HUES64 (cell line): ENCODE results near the gene CYB5B. TPM values are rescaled to one million over a fixed set of nuclear protein-coding genes. Genes with fewer than 3 reads are reported as not detected.

Experiments
- H3K27ac ChIP-seq: 2 replicates; pipeline ENCODE4 v1.7.0; 2013; ENCODE audit warnings: low read depth, low read length, inconsistent platforms
- H3K27me3 ChIP-seq: 2 replicates; pipeline ENCODE4 v1.6.1; 2013; ENCODE audit warnings: mild to moderate bottlenecking, low read length; ENCODE audit not compliant: insufficient read depth
- H3K36me3 ChIP-seq: 2 replicates; pipeline ENCODE4 v1.6.1; 2013; ENCODE audit warnings: mild to moderate bottlenecking, low read length; ENCODE audit not compliant: insufficient read depth
- H3K4me1 ChIP-seq: 2 replicates; pipeline ENCODE4 v1.6.1; 2013; ENCODE audit warnings: mild to moderate bottlenecking, low read length, moderate library complexity; ENCODE audit not compliant: insufficient read depth
- H3K4me3 ChIP-seq: 2 replicates; pipeline ENCODE4 v1.5.1; 2013; ENCODE audit warnings: mild to moderate bottlenecking, low read length, moderate library complexity
- H3K9ac ChIP-seq: 2 replicates; pipeline ENCODE4 v1.6.1; 2013; ENCODE audit warnings: mild to moderate bottlenecking, low read depth, low read length
- H3K9me3 ChIP-seq: 2 replicates; pipeline ENCODE4 v1.6.1; 2013; ENCODE audit warnings: low read depth, low read length; ENCODE audit not compliant: insufficient read depth
- WGBS: fragments of 150-250, 120-280 bp; methylation state at CpG from one replicate; pipeline ENCODE4 v1.1.7; 2013; ENCODE audit warnings: missing lambda C conversion rate; 5-methylcytosine and 5-hydroxymethylcytosine counted together
- polyA plus RNA-seq, 2 experiments: library from polyadenylated mRNA; stranded (reverse); fragments of 50-300 nt; gene quantifications; one replicate each; pipeline ENCODE4 v1.2.3, GENCODE V29; 2013

The CYB5B gene
- 134 TPM for polyA plus RNA-seq (2013, experiment 1 of 2)
- 130 TPM for polyA plus RNA-seq (2013, experiment 2 of 2)

- peak within 1 kb of the TSS; percentile 80 for H3K9ac ChIP-seq
- peak within 1 kb of the TSS; percentile 7 for H3K27ac ChIP-seq
- no peaks in the 10 kb centered on the region for H3K27me3 ChIP-seq
- H3K4me3 ChIP-seq, result peak within 1 kb of the TSS; percentile 79
- peaks cover 7% of the 10 kb centered on the region for H3K4me1 ChIP-seq
- H3K9me3 ChIP-seq, result peaks cover 4% of the 10 kb centered on the region; the same call in 1 of the 2 replicates
- H3K36me3 ChIP-seq, result peaks cover 25% of the 10 kb centered on the region
- WGBS, result 5% methylated on average over 39 of the region's 40 CpGs
Measured at GRCh38 chr16:69424053-69424934, at the start of gene CYB5B. Gene CYB5B (plus strand): TSS chr16:69424619. CDS start chr16:69424684, 65 bp downstream.

- Histone ChIP-seq H3K27ac (no peak overlapping the region), H3K4me1 (no peaks in the 10 kb centered on the region), H3K36me3 (peaks cover 81% of the 10 kb centered on the region), H3K4me3 (no peak overlapping the region), H3K27me3 (no peaks in the 10 kb centered on the region), H3K9me3 (no peaks in the 10 kb centered on the region), H3K9ac (no peak overlapping the region)
- 95% methylated on average over 9 of the region's 10 CpGs for WGBS
Measured at GRCh38 chr16:69376393-69377059, 47.9 kb upstream of the CYB5B start.

- Histone ChIP-seq H3K27me3 (no peaks in the 10 kb centered on the region), H3K36me3 (peaks cover 82% of the 10 kb centered on the region), H3K9ac (no peak overlapping the region), H3K9me3 (no peaks in the 10 kb centered on the region), H3K4me3 (no peak overlapping the region), H3K27ac (no peak overlapping the region), H3K4me1 (no peaks in the 10 kb centered on the region)
- 93% methylated on average over 1 of the region's 1 CpG for WGBS
Measured at GRCh38 chr16:69378036-69378435, 46.4 kb upstream of the CYB5B start.

- Histone ChIP-seq H3K36me3 (peaks cover 82% of the 10 kb centered on the region), H3K27ac (no peak overlapping the region), H3K27me3 (no peaks in the 10 kb centered on the region), H3K4me1 (no peaks in the 10 kb centered on the region), H3K4me3 (no peak overlapping the region), H3K9ac (no peak overlapping the region), H3K9me3 (no peaks in the 10 kb centered on the region)
- 100% methylated on average over 1 of the region's 1 CpG for WGBS
Measured at GRCh38 chr16:69378760-69379159, 45.7 kb upstream of the CYB5B start.

GRCh38 chr16:69381231-69381630, 43.2 kb upstream of the CYB5B start:
- H3K4me3 ChIP-seq, result no peak overlapping the region
- WGBS, result 97% methylated on average over 2 of the region's 2 CpGs
- H3K9ac ChIP-seq, result no peak overlapping the region
- H3K9me3 ChIP-seq, result no peaks in the 10 kb centered on the region
- peaks cover 6% of the 10 kb centered on the region; the same call in 1 of the 2 replicates for H3K4me1 ChIP-seq
- H3K36me3 ChIP-seq, result peaks cover 71% of the 10 kb centered on the region
- H3K27ac ChIP-seq, result no peak overlapping the region
- no peaks in the 10 kb centered on the region for H3K27me3 ChIP-seq

- Histone ChIP-seq H3K36me3 (peaks cover 71% of the 10 kb centered on the region), H3K4me3 (no peak overlapping the region), H3K27me3 (no peaks in the 10 kb centered on the region), H3K9me3 (no peaks in the 10 kb centered on the region), H3K4me1 (peaks cover 6% of the 10 kb centered on the region; the same call in 1 of the 2 replicates), H3K9ac (no peak overlapping the region), H3K27ac (no peak overlapping the region)
- 100% methylated on average over 2 of the region's 2 CpGs for WGBS
Measured at GRCh38 chr16:69382421-69382820, 42.0 kb upstream of the CYB5B start.

GRCh38 chr16:69384974-69385373, 39.4 kb upstream of the CYB5B start:
- H3K4me1 ChIP-seq, result peaks cover 6% of the 10 kb centered on the region; the same call in 1 of the 2 replicates
- H3K36me3 ChIP-seq, result peaks cover 45% of the 10 kb centered on the region
- no peaks in the 10 kb centered on the region for H3K27me3 ChIP-seq
- H3K9me3 ChIP-seq, result no peaks in the 10 kb centered on the region
- peak overlapping the region; percentile 87 for H3K9ac ChIP-seq
- H3K4me3 ChIP-seq, result peak overlapping the region; percentile 97
- peak overlapping the region; percentile 70; the same call in 1 of the 2 replicates for H3K27ac ChIP-seq
- 24% methylated on average over 6 of the region's 6 CpGs for WGBS

GRCh38 chr16:69386596-69386995, 37.8 kb upstream of the CYB5B start:
- H3K27ac ChIP-seq, result no peak overlapping the region
- no peak overlapping the region for H3K4me3 ChIP-seq
- WGBS, result 100% methylated on average over 1 of the region's 1 CpG
- H3K36me3 ChIP-seq, result peaks cover 30% of the 10 kb centered on the region
- H3K9ac ChIP-seq, result no peak overlapping the region
- H3K27me3 ChIP-seq, result no peaks in the 10 kb centered on the region
- peaks cover 6% of the 10 kb centered on the region; the same call in 1 of the 2 replicates for H3K4me1 ChIP-seq
- H3K9me3 ChIP-seq, result no peaks in the 10 kb centered on the region

GRCh38 chr16:69393898-69394849, 30.2 kb upstream of the CYB5B start:
- no peaks in the 10 kb centered on the region for H3K9me3 ChIP-seq
- H3K4me3 ChIP-seq, result no peak overlapping the region
- peaks cover 12% of the 10 kb centered on the region; the same call in 1 of the 2 replicates for H3K4me1 ChIP-seq
- no peaks in the 10 kb centered on the region for H3K27me3 ChIP-seq
- no peak overlapping the region for H3K27ac ChIP-seq
- no peaks in the 10 kb centered on the region for H3K36me3 ChIP-seq
- H3K9ac ChIP-seq, result no peak overlapping the region
- 82% methylated on average over 9 of the region's 10 CpGs for WGBS

- peaks cover 12% of the 10 kb centered on the region; the same call in 1 of the 2 replicates for H3K4me1 ChIP-seq
- H3K36me3 ChIP-seq, result no peaks in the 10 kb centered on the region
- no peaks in the 10 kb centered on the region for H3K27me3 ChIP-seq
- H3K9ac ChIP-seq, result no peak overlapping the region
- H3K27ac ChIP-seq, result no peak overlapping the region
- H3K9me3 ChIP-seq, result no peaks in the 10 kb centered on the region
- H3K4me3 ChIP-seq, result no peak overlapping the region
Measured at GRCh38 chr16:69395859-69396186, 28.6 kb upstream of the CYB5B start.
